Fibroblast of skin of right quadriceps (primary cell): Measurements from ENCODE around the gene PHF21A.

ENCODE experiments used
- DNase-seq: peaks from one replicate; pipeline ENCODE4 v3.0.0-alpha.2; 2013

PHF21A gene

GRCh38 chr11:46121301-46121723, at the start of gene PHF21A:
PHF21A (minus strand) TSS chr11:46121454; CDS start chr11:46084219, 37,235 bp downstream.
- peak; percentile 97 for DNase-seq

GRCh38 chr11:46170797-46171196, 49.5 kb upstream of the PHF21A start:
- DNase-seq: no peak

GRCh38 chr11:46162700-46163099, 41.4 kb upstream of the PHF21A start:
- DNase-seq: no peak

GRCh38 chr11:46161201-46161600, 39.9 kb upstream of the PHF21A start:
- no peak for DNase-seq

- DNase-seq: no peak
Measured at GRCh38 chr11:46160100-46160499, 38.8 kb upstream of the PHF21A start.

- no peak for DNase-seq
Measured at GRCh38 chr11:46159680-46160079, 38.4 kb upstream of the PHF21A start.

GRCh38 chr11:46149826-46150225, 28.6 kb upstream of the PHF21A start:
- DNase-seq: no peak

GRCh38 chr11:46149342-46149741, 28.1 kb upstream of the PHF21A start:
- DNase-seq: no peak

GRCh38 chr11:46144741-46145140, 23.5 kb upstream of the PHF21A start:
- no peak for DNase-seq

GRCh38 chr11:46143049-46143806, 22.0 kb upstream of the PHF21A start:
- no peak for DNase-seq

- DNase-seq: no peak
Measured at GRCh38 chr11:46142561-46142960, 21.3 kb upstream of the PHF21A start.

- DNase-seq: no peak
Measured at GRCh38 chr11:46141597-46141996, 20.3 kb upstream of the PHF21A start.

GRCh38 chr11:46134540-46134939, 13.3 kb upstream of the PHF21A start:
- DNase-seq: no peak

GRCh38 chr11:46134061-46134460, 12.8 kb upstream of the PHF21A start:
- no peak for DNase-seq

- DNase-seq: no peak
Measured at GRCh38 chr11:46133119-46133518, 11.9 kb upstream of the PHF21A start.

GRCh38 chr11:46130286-46130940, 9.2 kb upstream of the PHF21A start:
- no peak for DNase-seq

GRCh38 chr11:46129133-46129532, 7.9 kb upstream of the PHF21A start:
- no peak for DNase-seq

GRCh38 chr11:46127150-46127638, 5.9 kb upstream of the PHF21A start:
- DNase-seq: peak; percentile 71

GRCh38 chr11:46125284-46125683, 4.0 kb upstream of the PHF21A start:
- no peak for DNase-seq

GRCh38 chr11:46122945-46123715, 1.9 kb upstream of the PHF21A start:
- peak; percentile 39 for DNase-seq

GRCh38 chr11:46121724-46122477, 647 bp upstream of the PHF21A start:
- DNase-seq: peak; percentile 96
